ENCODE results near the gene TYRP1.

GRCh38 chr9:12658531-12659209 is 34.5 kb upstream of the TYRP1 start:
- TF ChIP-seq, protein P1, sequence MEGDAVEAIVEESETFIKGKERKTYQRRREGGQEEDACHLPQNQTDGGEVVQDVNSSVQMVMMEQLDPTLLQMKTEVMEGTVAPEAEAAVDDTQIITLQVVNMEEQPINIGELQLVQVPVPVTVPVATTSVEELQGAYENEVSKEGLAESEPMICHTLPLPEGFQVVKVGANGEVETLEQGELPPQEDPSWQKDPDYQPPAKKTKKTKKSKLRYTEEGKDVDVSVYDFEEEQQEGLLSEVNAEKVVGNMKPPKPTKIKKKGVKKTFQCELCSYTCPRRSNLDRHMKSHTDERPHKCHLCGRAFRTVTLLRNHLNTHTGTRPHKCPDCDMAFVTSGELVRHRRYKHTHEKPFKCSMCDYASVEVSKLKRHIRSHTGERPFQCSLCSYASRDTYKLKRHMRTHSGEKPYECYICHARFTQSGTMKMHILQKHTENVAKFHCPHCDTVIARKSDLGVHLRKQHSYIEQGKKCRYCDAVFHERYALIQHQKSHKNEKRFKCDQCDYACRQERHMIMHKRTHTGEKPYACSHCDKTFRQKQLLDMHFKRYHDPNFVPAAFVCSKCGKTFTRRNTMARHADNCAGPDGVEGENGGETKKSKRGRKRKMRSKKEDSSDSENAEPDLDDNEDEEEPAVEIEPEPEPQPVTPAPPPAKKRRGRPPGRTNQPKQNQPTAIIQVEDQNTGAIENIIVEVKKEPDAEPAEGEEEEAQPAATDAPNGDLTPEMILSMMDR (conservative IDR thresholded peaks at IDR 0.05; ENCODE audit: low read length): no peak
- TF ChIP-seq EZH2phosphoT487 (IDR thresholded peaks at IDR 0.05; ENCODE audit: borderline replicate concordance): no peak

All from Loucy (cell line).